Osteocyte (in vitro differentiated cells): ENCODE data around the gene OR6S1. TPM values are rescaled to one million over a fixed set of nuclear protein-coding genes. Genes with fewer than 3 reads are reported as not detected.
A peak's percentile ranks its signal among the peaks of the same experiment; 100 is the strongest.

Experiments
- DNase-seq: peaks from one replicate; pipeline ENCODE4 v3.0.0; 2021; ENCODE audit warnings: mixed read lengths; ENCODE audit not compliant: unreplicated experiment; ENCODE audit errors: extremely low spot score
- H3K27ac Mint-ChIP-seq: one replicate; pipeline ENCODE4 v1.8.0; 2021; ENCODE audit warnings: mild to moderate bottlenecking, mixed read lengths; ENCODE audit not compliant: unreplicated experiment
- H3K27me3 Mint-ChIP-seq: one replicate; pipeline ENCODE4 v1.8.0; 2021; ENCODE audit warnings: mixed read lengths; ENCODE audit not compliant: unreplicated experiment
- H3K36me3 Mint-ChIP-seq: one replicate; pipeline ENCODE4 v1.8.0; 2021; ENCODE audit warnings: mixed read lengths; ENCODE audit not compliant: unreplicated experiment
- H3K4me1 Mint-ChIP-seq: one replicate; pipeline ENCODE4 v1.8.0; 2021; ENCODE audit warnings: mixed read lengths; ENCODE audit not compliant: unreplicated experiment
- H3K4me3 Mint-ChIP-seq: one replicate; pipeline ENCODE4 v1.8.0; 2021; ENCODE audit warnings: mild to moderate bottlenecking, moderate library complexity, mixed read lengths; ENCODE audit not compliant: unreplicated experiment
- H3K9me3 Mint-ChIP-seq: one replicate; pipeline ENCODE4 v1.8.0; 2021; ENCODE audit warnings: mixed read lengths; ENCODE audit not compliant: unreplicated experiment
- CTCF ChIP-seq: fragments of 200-600 bp; sonication (generic); IDR thresholded peaks from 2 replicates; pipeline ENCODE4 v1.5.0; 2021; ENCODE audit warnings: antibody characterized with exemption, mild to moderate bottlenecking, moderate library complexity
- total RNA-seq: library from RNA; stranded (reverse); gene quantifications from 2 replicates; pipeline ENCODE4 v1.2.1, GENCODE V29; 2021

OR6S1 gene
- total RNA-seq, 1 donor from 2014 or later, result not detected

- H3K36me3 Mint-ChIP-seq, result peaks cover 2% of the 10 kb centered on the region
- peak overlapping the region; percentile 53 for H3K4me3 Mint-ChIP-seq
- no peak overlapping the region for H3K27ac Mint-ChIP-seq
- TF ChIP-seq CTCF, result no peak
- peaks cover 50% of the 10 kb centered on the region for H3K4me1 Mint-ChIP-seq
- H3K27me3 Mint-ChIP-seq, result peaks cover 64% of the 10 kb centered on the region
- H3K9me3 Mint-ChIP-seq, result no peaks in the 10 kb centered on the region
- no peak for DNase-seq
Observed at GRCh38 chr14:20630340-20631022, 11.0 kb downstream of the OR6S1 start.

GRCh38 chr14:20628063-20628854 lies 13.2 kb downstream of the OR6S1 start:
- no peak overlapping the region for H3K4me3 Mint-ChIP-seq

GRCh38 chr14:20627346-20628027 lies 14.0 kb downstream of the OR6S1 start:
- peaks cover 2% of the 10 kb centered on the region for H3K36me3 Mint-ChIP-seq
- no peaks in the 10 kb centered on the region for H3K9me3 Mint-ChIP-seq
- no peak for DNase-seq
- H3K27me3 Mint-ChIP-seq, result peaks cover 45% of the 10 kb centered on the region
- no peak for TF ChIP-seq CTCF
- H3K4me1 Mint-ChIP-seq, result peaks cover 57% of the 10 kb centered on the region
- H3K4me3 Mint-ChIP-seq, result no peak overlapping the region
- no peak overlapping the region for H3K27ac Mint-ChIP-seq

More at GRCh38 chr14:20628063-20628854, 13.2 kb downstream of the OR6S1 start:
- Mint-ChIP-seq H3K27ac (no peak overlapping the region), H3K27me3 (peaks cover 49% of the 10 kb centered on the region), H3K9me3 (no peaks in the 10 kb centered on the region), H3K36me3 (peaks cover 2% of the 10 kb centered on the region), H3K4me1 (peaks cover 64% of the 10 kb centered on the region)
- TF ChIP-seq CTCF, result no peak
- no peak for DNase-seq

GRCh38 chr14:20626274-20626673 lies 15.2 kb downstream of the OR6S1 start:
- H3K4me1 Mint-ChIP-seq, result peaks cover 47% of the 10 kb centered on the region
- no peak for DNase-seq

More at GRCh38 chr14:20626274-20626673, 15.2 kb downstream of the OR6S1 start:
- Mint-ChIP-seq H3K27ac (no peak overlapping the region), H3K36me3 (peaks cover 2% of the 10 kb centered on the region), H3K27me3 (peaks cover 41% of the 10 kb centered on the region), H3K4me3 (peak overlapping the region; percentile 73), H3K9me3 (no peaks in the 10 kb centered on the region)
- TF ChIP-seq CTCF, result no peak
